ENCODE data around the gene PIM1.

The PIM1 gene

GRCh38 chr6:37139230-37139962, 30.6 kb upstream of the PIM1 start:
- DNase-seq (ENCODE audit: low spot score): no peak
- Histone ChIP-seq H3K27ac (no peak overlapping the region), H3K4me3 (no peak overlapping the region)
- TF ChIP-seq, protein P1, sequence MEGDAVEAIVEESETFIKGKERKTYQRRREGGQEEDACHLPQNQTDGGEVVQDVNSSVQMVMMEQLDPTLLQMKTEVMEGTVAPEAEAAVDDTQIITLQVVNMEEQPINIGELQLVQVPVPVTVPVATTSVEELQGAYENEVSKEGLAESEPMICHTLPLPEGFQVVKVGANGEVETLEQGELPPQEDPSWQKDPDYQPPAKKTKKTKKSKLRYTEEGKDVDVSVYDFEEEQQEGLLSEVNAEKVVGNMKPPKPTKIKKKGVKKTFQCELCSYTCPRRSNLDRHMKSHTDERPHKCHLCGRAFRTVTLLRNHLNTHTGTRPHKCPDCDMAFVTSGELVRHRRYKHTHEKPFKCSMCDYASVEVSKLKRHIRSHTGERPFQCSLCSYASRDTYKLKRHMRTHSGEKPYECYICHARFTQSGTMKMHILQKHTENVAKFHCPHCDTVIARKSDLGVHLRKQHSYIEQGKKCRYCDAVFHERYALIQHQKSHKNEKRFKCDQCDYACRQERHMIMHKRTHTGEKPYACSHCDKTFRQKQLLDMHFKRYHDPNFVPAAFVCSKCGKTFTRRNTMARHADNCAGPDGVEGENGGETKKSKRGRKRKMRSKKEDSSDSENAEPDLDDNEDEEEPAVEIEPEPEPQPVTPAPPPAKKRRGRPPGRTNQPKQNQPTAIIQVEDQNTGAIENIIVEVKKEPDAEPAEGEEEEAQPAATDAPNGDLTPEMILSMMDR (IDR thresholded peaks at IDR 0.05): no peak

DNA sequence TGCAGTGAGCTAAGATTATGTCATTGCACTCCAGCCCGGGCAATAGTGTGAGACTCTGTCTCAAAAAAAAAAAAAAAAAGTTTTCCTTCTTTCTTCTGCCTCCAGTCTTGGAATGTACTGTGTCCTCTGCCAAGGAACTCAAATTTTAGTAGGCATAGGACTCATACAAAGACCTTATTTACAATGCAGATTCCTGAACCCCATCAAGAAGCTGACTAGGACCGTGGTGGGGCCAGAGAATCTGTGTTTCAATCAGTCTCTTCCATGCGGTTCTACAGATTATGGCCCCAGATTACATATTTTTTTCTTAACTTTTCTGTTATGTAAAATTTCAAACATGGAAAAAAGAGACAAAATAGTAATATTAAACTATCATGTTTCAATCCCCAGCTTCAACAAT, 29.8 kb upstream of the PIM1 start:
- no peak overlapping the region for H3K4me3 ChIP-seq
- no peak overlapping the region for H3K27ac ChIP-seq
- TF ChIP-seq, protein P1 (IDR thresholded peaks at IDR 0.05): no peak
- DNase-seq (ENCODE audit: low spot score): no peak

DNA sequence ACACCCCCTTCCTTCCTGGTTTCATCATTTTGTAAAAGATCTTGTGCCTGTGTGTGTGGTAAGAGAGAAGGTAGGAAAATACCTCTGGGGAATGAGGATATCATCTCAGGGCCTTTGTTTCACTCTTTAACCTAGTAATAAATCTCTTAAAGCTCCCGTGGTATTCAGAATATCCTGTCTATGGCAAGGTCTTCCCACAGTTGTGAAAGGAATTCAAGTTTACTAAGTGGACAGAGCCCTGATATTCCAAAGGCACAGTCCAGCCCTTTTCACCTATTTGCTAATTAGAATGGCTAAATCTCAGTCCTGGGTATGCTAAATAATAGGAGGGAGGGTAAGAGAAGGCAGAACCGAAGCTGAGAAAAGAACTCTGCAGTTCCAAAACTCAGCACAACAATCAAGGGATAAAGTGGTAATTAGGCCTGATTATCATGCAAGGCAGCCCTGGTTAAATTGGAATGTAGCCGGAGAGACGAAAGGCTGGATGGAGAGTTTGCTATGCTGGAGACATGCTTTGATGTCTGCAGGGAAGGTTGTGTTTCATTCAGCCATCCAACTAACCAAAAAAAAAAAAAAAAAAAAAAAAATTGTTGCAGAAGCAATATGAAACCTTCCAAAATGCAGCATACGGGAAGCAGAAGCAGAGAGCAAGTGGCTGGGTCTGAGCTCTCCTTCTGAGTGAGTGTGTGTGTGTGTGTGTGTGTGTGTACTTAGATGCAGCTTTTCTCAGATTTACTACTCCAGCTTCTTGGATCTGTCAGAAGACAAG, 28.5 kb upstream of the PIM1 start:
- no peak for DNase-seq (ENCODE audit: low spot score)
- Histone ChIP-seq H3K4me3 (no peak overlapping the region), H3K27ac (no peak overlapping the region)
- TF ChIP-seq, protein P1 (IDR thresholded peaks at IDR 0.05): no peak

DNA sequence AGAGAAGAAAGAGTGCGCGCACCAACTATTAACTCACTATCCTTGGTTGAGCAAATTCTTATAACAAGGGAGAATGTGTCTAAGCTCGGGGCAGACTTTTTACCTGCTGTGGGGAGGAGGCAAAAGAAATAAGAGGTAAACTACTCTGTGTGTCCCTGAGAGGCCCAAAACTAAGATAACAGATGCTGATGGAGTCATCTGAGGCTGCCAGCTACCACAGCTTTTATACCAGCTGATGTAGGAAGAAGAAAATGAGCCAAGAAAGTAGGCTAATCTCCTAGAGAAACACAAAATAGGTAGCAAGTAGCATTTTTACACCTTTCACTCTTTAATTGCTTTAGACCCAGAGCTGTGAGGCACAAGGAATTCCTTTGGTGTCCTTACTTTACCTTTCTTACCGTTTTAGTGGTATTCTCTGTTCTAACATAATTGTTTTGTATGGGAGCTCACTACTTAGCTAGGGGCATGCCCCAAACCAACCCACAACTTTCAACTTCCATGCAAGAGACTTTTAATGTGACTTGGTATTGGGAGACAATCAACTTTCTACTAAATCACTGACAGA, 27.8 kb upstream of the PIM1 start:
- DNase-seq (ENCODE audit: low spot score): no peak
- no peak overlapping the region for H3K27ac ChIP-seq
- TF ChIP-seq, protein P1 (IDR thresholded peaks at IDR 0.05): no peak
- no peak overlapping the region for H3K4me3 ChIP-seq

DNA sequence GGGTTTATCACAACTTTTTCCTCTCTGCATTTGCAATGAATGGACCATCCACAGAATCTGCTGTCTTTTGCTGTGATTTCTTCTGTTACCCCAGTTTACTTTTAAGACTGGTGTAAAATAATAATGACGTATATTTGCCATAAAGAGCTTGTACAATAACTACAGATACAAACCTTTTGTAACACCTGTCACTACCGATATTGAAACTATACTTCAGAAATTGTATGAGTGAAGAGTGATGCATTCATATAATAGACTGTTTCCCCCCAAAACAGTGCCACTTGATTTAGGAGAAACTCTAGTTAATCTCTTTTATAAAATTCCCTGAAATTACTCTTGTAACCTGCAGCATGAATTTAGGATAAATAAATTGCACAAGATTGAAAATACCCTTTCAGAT, 26.4 kb upstream of the PIM1 start:
- no peak for DNase-seq (ENCODE audit: low spot score)
- Histone ChIP-seq H3K27ac (no peak overlapping the region), H3K4me3 (no peak overlapping the region)
- TF ChIP-seq, protein P1 (IDR thresholded peaks at IDR 0.05): no peak

DNA sequence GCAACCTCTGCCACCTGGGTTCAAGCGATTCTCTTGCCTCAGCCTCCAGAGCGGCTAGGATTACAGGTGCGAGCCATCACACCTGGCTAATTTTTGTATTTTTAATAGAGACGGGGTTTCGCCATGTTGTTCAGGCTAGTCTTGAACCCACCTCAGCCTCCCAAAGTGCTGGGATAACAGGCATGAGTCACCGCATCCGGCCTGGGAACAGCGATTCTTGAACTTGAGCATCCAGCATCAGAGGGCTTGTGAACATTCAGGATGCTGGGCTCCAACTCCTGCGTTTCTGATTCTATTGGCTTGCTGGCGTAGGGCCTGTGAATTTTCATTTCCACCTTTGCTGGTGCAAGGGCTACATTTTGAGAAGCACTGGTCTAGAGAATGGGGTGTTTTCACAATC, 24.5 kb upstream of the PIM1 start:
- no peak for DNase-seq (ENCODE audit: low spot score)
- no peak overlapping the region for H3K4me3 ChIP-seq
- TF ChIP-seq, protein P1 (IDR thresholded peaks at IDR 0.05): no peak
- peak overlapping the region in 1 of 2 donors; percentile 33 for H3K27ac ChIP-seq

All from coronary artery (tissue), 2 donors.